ENCODE measurements around the gene CPHXL2. TPM values are rescaled to one million over a fixed set of nuclear protein-coding genes. Genes with fewer than 3 reads are reported as not detected.

CPHXL2 gene
- total and polyA plus RNA-seq, 4 donors = not detected

DNA sequence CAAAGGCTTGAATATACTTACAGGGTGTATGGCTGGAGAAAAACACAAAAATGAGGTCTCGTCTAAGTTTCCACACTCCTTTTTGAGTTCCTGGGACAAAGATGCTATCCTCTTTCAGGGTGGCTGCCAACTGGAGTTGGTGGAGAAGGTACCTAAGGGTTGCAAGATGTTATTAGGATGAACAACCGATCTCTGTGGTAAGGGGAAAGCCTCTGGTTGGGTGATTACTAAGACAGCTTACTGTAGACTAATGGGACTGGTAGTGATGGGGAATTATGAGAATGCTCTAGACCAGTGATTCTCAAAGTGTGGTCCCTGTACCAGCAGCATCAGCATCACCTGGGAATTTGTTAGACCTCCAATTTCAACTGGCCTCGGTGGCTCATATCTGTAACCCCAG lies 59.7 kb downstream of the CPHXL2 start:
- WGBS = 93% methylated on average over 3 of the region's 3 CpGs
- no peak overlapping the region for H3K9ac ChIP-seq (ENCODE audit: low read depth in 1 of 2, low read length in 2 of 2)
- H3K27ac ChIP-seq (ENCODE audit: low read depth in 1 of 2, low read length in 2 of 2) = no peak overlapping the region
- peaks cover 0 to 6% (median 3%) of the 10 kb centered on the region in 4 donors for H3K4me1 ChIP-seq (ENCODE audit: control insufficient read depth in 4 of 4, insufficient read depth in 4 of 4, low read length in 3 of 4)
- no peak overlapping the region for H3K4me3 ChIP-seq (ENCODE audit: low read depth in 1 of 3, low read length in 3 of 3)
- H3K27me3 ChIP-seq (ENCODE audit: control insufficient read depth in 4 of 4, insufficient read depth in 4 of 4, low read length in 3 of 4) = no peaks in the 10 kb centered on the region
- DNase-seq (ENCODE audit: low spot score) = no peak
- no peaks in the 10 kb centered on the region for H3K9me3 ChIP-seq (ENCODE audit: control insufficient read depth in 4 of 4, low read length in 3 of 4)
- H3K36me3 ChIP-seq (ENCODE audit: control insufficient read depth in 4 of 4, insufficient read depth in 3 of 4, low read depth in 1 of 4, low read length in 3 of 4) = peaks cover 4 to 46% (median 30%) of the 10 kb centered on the region in 4 donors
- TF ChIP-seq FOXA2 (IDR thresholded peaks at IDR 0.05) (no peak), EGR1 (IDR thresholded peaks at IDR 0.05; ENCODE audit: low read depth in 2 of 2) (no peak), GABPA (IDR thresholded peaks at IDR 0.05 in 1 of 2, conservative IDR thresholded peaks at IDR 0.05 in 1 of 2) (no peak), TAF1 (conservative IDR thresholded peaks at IDR 0.05) (no peak), FOXA1 (IDR thresholded peaks at IDR 0.05) (no peak), HNF4A (conservative IDR thresholded peaks at IDR 0.05) (no peak), RAD21 (IDR thresholded peaks at IDR 0.05) (no peak), YY1 (IDR thresholded peaks at IDR 0.05) (no peak), RXRA (IDR thresholded peaks at IDR 0.05) (no peak), SP1 (IDR thresholded peaks at IDR 0.05) (no peak), JUND (IDR thresholded peaks at IDR 0.05) (no peak), NR2F2 (IDR thresholded peaks at IDR 0.05) (no peak), HNF4G (IDR thresholded peaks at IDR 0.05) (no peak)
- TF ChIP-seq, protein P1, sequence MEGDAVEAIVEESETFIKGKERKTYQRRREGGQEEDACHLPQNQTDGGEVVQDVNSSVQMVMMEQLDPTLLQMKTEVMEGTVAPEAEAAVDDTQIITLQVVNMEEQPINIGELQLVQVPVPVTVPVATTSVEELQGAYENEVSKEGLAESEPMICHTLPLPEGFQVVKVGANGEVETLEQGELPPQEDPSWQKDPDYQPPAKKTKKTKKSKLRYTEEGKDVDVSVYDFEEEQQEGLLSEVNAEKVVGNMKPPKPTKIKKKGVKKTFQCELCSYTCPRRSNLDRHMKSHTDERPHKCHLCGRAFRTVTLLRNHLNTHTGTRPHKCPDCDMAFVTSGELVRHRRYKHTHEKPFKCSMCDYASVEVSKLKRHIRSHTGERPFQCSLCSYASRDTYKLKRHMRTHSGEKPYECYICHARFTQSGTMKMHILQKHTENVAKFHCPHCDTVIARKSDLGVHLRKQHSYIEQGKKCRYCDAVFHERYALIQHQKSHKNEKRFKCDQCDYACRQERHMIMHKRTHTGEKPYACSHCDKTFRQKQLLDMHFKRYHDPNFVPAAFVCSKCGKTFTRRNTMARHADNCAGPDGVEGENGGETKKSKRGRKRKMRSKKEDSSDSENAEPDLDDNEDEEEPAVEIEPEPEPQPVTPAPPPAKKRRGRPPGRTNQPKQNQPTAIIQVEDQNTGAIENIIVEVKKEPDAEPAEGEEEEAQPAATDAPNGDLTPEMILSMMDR (IDR thresholded peaks at IDR 0.05; ENCODE audit: low read depth, low read length, missing input control) = no peak
- TF ChIP-seq, protein P2, sequence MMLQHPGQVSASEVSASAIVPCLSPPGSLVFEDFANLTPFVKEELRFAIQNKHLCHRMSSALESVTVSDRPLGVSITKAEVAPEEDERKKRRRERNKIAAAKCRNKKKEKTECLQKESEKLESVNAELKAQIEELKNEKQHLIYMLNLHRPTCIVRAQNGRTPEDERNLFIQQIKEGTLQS (IDR thresholded peaks at IDR 0.05) = no peak
- TF ChIP-seq, protein P3, sequence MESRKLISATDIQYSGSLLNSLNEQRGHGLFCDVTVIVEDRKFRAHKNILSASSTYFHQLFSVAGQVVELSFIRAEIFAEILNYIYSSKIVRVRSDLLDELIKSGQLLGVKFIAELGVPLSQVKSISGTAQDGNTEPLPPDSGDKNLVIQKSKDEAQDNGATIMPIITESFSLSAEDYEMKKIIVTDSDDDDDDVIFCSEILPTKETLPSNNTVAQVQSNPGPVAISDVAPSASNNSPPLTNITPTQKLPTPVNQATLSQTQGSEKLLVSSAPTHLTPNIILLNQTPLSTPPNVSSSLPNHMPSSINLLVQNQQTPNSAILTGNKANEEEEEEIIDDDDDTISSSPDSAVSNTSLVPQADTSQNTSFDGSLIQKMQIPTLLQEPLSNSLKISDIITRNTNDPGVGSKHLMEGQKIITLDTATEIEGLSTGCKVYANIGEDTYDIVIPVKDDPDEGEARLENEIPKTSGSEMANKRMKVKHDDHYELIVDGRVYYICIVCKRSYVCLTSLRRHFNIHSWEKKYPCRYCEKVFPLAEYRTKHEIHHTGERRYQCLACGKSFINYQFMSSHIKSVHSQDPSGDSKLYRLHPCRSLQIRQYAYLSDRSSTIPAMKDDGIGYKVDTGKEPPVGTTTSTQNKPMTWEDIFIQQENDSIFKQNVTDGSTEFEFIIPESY (IDR thresholded peaks at IDR 0.05) = no peak
- TF ChIP-seq, protein P4, sequence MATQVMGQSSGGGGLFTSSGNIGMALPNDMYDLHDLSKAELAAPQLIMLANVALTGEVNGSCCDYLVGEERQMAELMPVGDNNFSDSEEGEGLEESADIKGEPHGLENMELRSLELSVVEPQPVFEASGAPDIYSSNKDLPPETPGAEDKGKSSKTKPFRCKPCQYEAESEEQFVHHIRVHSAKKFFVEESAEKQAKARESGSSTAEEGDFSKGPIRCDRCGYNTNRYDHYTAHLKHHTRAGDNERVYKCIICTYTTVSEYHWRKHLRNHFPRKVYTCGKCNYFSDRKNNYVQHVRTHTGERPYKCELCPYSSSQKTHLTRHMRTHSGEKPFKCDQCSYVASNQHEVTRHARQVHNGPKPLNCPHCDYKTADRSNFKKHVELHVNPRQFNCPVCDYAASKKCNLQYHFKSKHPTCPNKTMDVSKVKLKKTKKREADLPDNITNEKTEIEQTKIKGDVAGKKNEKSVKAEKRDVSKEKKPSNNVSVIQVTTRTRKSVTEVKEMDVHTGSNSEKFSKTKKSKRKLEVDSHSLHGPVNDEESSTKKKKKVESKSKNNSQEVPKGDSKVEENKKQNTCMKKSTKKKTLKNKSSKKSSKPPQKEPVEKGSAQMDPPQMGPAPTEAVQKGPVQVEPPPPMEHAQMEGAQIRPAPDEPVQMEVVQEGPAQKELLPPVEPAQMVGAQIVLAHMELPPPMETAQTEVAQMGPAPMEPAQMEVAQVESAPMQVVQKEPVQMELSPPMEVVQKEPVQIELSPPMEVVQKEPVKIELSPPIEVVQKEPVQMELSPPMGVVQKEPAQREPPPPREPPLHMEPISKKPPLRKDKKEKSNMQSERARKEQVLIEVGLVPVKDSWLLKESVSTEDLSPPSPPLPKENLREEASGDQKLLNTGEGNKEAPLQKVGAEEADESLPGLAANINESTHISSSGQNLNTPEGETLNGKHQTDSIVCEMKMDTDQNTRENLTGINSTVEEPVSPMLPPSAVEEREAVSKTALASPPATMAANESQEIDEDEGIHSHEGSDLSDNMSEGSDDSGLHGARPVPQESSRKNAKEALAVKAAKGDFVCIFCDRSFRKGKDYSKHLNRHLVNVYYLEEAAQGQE (IDR thresholded peaks at IDR 0.05) = no peak
- TF ChIP-seq, protein P5, sequence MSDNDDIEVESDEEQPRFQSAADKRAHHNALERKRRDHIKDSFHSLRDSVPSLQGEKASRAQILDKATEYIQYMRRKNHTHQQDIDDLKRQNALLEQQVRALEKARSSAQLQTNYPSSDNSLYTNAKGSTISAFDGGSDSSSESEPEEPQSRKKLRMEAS (IDR thresholded peaks at IDR 0.05) = no peak
